IPS-20b (cell line): ENCODE measurements around the gene IQCE.
A peak's percentile ranks its signal among the peaks of the same experiment; 100 is the strongest.

Experiments
- H3K27ac ChIP-seq: one replicate; pipeline ENCODE4 v1.5.1; 2013; ENCODE audit warnings: low read length
- H3K27me3 ChIP-seq: 2 replicates; pipeline ENCODE4 v1.6.1; 2013; ENCODE audit warnings: mild to moderate bottlenecking, low read length, inconsistent platforms; ENCODE audit not compliant: insufficient read depth
- H3K36me3 ChIP-seq: 2 replicates; pipeline ENCODE4 v1.6.1; 2013; ENCODE audit warnings: low read depth, mild to moderate bottlenecking, inconsistent platforms, low read length, moderate library complexity; ENCODE audit not compliant: insufficient read depth
- H3K4me1 ChIP-seq: 2 replicates; pipeline ENCODE4 v1.6.1; 2013; ENCODE audit warnings: mild to moderate bottlenecking, control low read depth, inconsistent platforms, low read length, moderate library complexity; ENCODE audit not compliant: insufficient read depth
- H3K4me3 ChIP-seq: 2 replicates; pipeline ENCODE4 v1.5.1; 2013; ENCODE audit warnings: mild to moderate bottlenecking, low read length, inconsistent platforms
- H3K9ac ChIP-seq: 2 replicates; pipeline ENCODE4 v1.6.1; 2013; ENCODE audit warnings: low read depth, mild to moderate bottlenecking, inconsistent platforms, low read length, moderate library complexity
- H3K9me3 ChIP-seq: 2 replicates; pipeline ENCODE4 v1.6.1; 2013; ENCODE audit warnings: mild to moderate bottlenecking, low read depth, low read length, inconsistent platforms; ENCODE audit not compliant: insufficient read depth

IQCE gene

GRCh38 chr7:2522780-2523433 lies 35.9 kb upstream of the IQCE start:
- H3K27ac ChIP-seq, result no peak overlapping the region
- H3K4me3 ChIP-seq, result peak overlapping the region; percentile 54; the same call in 1 of the 2 replicates
- peaks cover 23% of the 10 kb centered on the region for H3K36me3 ChIP-seq
- peak overlapping the region; percentile 35; the same call in 1 of the 2 replicates for H3K9ac ChIP-seq
- no peaks in the 10 kb centered on the region for H3K9me3 ChIP-seq
- H3K4me1 ChIP-seq, result peaks cover 43% of the 10 kb centered on the region
- H3K27me3 ChIP-seq, result peaks cover 45% of the 10 kb centered on the region

- Histone ChIP-seq H3K27ac (peak overlapping the region; percentile 16), H3K4me1 (peaks cover 37% of the 10 kb centered on the region), H3K27me3 (peaks cover 40% of the 10 kb centered on the region), H3K9ac (peak overlapping the region; percentile 70), H3K4me3 (peak overlapping the region; percentile 54; the same call in 1 of the 2 replicates), H3K36me3 (peaks cover 26% of the 10 kb centered on the region), H3K9me3 (no peaks in the 10 kb centered on the region)
These were observed 35.3 kb upstream of the IQCE start for GRCh38 chr7:2523461-2523936.

- peak overlapping the region; percentile 70 for H3K9ac ChIP-seq
- H3K27ac ChIP-seq, result peak overlapping the region; percentile 16
These were observed 34.6 kb upstream of the IQCE start for GRCh38 chr7:2523941-2524807.

GRCh38 chr7:2524808-2525657 lies 33.7 kb upstream of the IQCE start:
- Histone ChIP-seq H3K4me3 (peak overlapping the region; percentile 54; the same call in 1 of the 2 replicates), H3K36me3 (peaks cover 31% of the 10 kb centered on the region), H3K27me3 (peaks cover 32% of the 10 kb centered on the region), H3K9ac (peak overlapping the region; percentile 70; the same call in 1 of the 2 replicates), H3K4me1 (peaks cover 36% of the 10 kb centered on the region), H3K27ac (peak overlapping the region; percentile 66), H3K9me3 (no peaks in the 10 kb centered on the region)

More at GRCh38 chr7:2523941-2524807, 34.6 kb upstream of the IQCE start:
- Histone ChIP-seq H3K36me3 (peaks cover 31% of the 10 kb centered on the region), H3K4me3 (peak overlapping the region; percentile 54; the same call in 1 of the 2 replicates), H3K4me1 (peaks cover 36% of the 10 kb centered on the region), H3K27me3 (peaks cover 33% of the 10 kb centered on the region), H3K9me3 (no peaks in the 10 kb centered on the region)

GRCh38 chr7:2525658-2526630 lies 32.8 kb upstream of the IQCE start:
- Histone ChIP-seq H3K9ac (peak overlapping the region; percentile 32; the same call in 1 of the 2 replicates), H3K9me3 (no peaks in the 10 kb centered on the region), H3K27me3 (peaks cover 23% of the 10 kb centered on the region), H3K27ac (peak overlapping the region; percentile 66), H3K4me3 (no peak overlapping the region), H3K4me1 (peaks cover 37% of the 10 kb centered on the region), H3K36me3 (peaks cover 31% of the 10 kb centered on the region)

- H3K9me3 ChIP-seq, result no peaks in the 10 kb centered on the region
- H3K9ac ChIP-seq, result no peak overlapping the region
- no peak overlapping the region for H3K4me3 ChIP-seq
- no peak overlapping the region for H3K27ac ChIP-seq
- peaks cover 31% of the 10 kb centered on the region for H3K36me3 ChIP-seq
- H3K27me3 ChIP-seq, result peaks cover 14% of the 10 kb centered on the region
- peaks cover 32% of the 10 kb centered on the region for H3K4me1 ChIP-seq
These were observed 31.9 kb upstream of the IQCE start for GRCh38 chr7:2526659-2527504.

- Histone ChIP-seq H3K27me3 (peaks cover 5% of the 10 kb centered on the region; the same call in 1 of the 2 replicates), H3K4me1 (peaks cover 27% of the 10 kb centered on the region; the same call in 1 of the 2 replicates), H3K9ac (no peak overlapping the region), H3K4me3 (no peak overlapping the region), H3K27ac (no peak overlapping the region), H3K36me3 (peaks cover 31% of the 10 kb centered on the region), H3K9me3 (no peaks in the 10 kb centered on the region)
These were observed 31.0 kb upstream of the IQCE start for GRCh38 chr7:2527505-2528467.

- no peak overlapping the region for H3K4me3 ChIP-seq
- peaks cover 31% of the 10 kb centered on the region for H3K36me3 ChIP-seq
- no peak overlapping the region for H3K27ac ChIP-seq
- no peak overlapping the region for H3K9ac ChIP-seq
- H3K27me3 ChIP-seq, result no peaks in the 10 kb centered on the region
- H3K9me3 ChIP-seq, result no peaks in the 10 kb centered on the region
- peaks cover 21% of the 10 kb centered on the region; the same call in 1 of the 2 replicates for H3K4me1 ChIP-seq
These were observed 30.2 kb upstream of the IQCE start for GRCh38 chr7:2528481-2529095.
